Measurements from ENCODE around the gene BICRAL. TPM values are rescaled to one million over a fixed set of nuclear protein-coding genes. Genes with fewer than 3 reads are reported as not detected.

The BICRAL gene
- total and polyA plus RNA-seq, 9 of the 15 experiments (the other 6 are each of a cell fraction or from before 2014, with no cell fraction given): 1.2 to 11.9 (median 5.6) TPM

DNA sequence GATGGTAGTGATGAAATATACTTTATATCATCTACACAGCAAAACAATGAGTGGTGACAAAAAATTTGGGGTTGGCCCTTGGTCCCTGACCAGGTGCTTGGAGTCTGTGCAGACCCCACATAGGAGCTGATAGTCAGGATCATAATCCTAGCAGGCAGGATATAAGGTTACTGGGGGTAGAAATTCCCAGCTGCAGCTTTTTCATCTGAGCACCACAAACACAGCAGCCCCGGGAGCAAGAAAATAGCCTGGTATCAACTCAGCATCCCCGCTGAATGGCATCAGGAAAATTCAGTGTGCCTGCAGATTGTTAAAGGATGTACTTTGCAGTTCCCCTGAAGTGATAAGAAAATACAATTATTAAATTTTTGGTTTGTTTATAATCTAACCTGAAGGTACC lies 69.7 kb downstream of the BICRAL start:
- Histone ChIP-seq H3K9ac (ENCODE audit: insufficient read depth in 1 of 2, low read depth in 2 of 2, low read length in 2 of 2) (no peak overlapping the region), H3K9me3 (replicated peaks; ENCODE audit: control insufficient read depth, insufficient read depth, low read depth, low read length) (no peaks in the 10 kb centered on the region), H2AFZ (ENCODE audit: low read depth, low read length) (no peak overlapping the region), H3K27ac (ENCODE audit: extremely low read depth, low read depth, low read length) (no peak overlapping the region), H3K4me2 (ENCODE audit: insufficient read depth, low read length) (no peak overlapping the region), H3K36me3 (ENCODE audit: control insufficient read depth, insufficient read depth, low read length) (peaks cover 26% of the 10 kb centered on the region; the same call in 1 of the 3 replicates), H3K4me3 (no peak overlapping the region), H3K4me1 (replicated peaks in 1 of 2; ENCODE audit: control insufficient read depth in 2 of 2, insufficient read depth in 2 of 2, low read length in 2 of 2) (no peaks in the 10 kb centered on the region), H3K9me1 (ENCODE audit: control insufficient read depth, insufficient read depth, low read length) (no peaks in the 10 kb centered on the region), H4K20me1 (replicated peaks; ENCODE audit: control insufficient read depth, insufficient read depth, low read length) (no peaks in the 10 kb centered on the region), H3K79me2 (ENCODE audit: control insufficient read depth, insufficient read depth, low read length) (no peaks in the 10 kb centered on the region), H3K27me3 (ENCODE audit: control insufficient read depth in 2 of 2, insufficient read depth in 2 of 2, low read length in 2 of 2) (no peaks in the 10 kb centered on the region)
- in situ Hi-C loops (cut with MboI): no loop called here
- DNase-seq (ENCODE audit: extremely low read depth in 1 of 4, low spot score in 3 of 4) (no peak), ATAC-seq (no peak), FAIRE-seq (no peak)
- ChIA-PET POLR2A (interaction anchor here (1.0 kb wide), 1 partner anchor 20 kb away, joined by 3 read pairs; no protein-coding TSS in a partner anchor), CTCF (ENCODE audit: low intra/inter-chr PET ratio) (no interaction called here)
- WGBS (ENCODE audit: insufficient coverage, low coverage, missing lambda C conversion rate): 95% methylated on average over 2 of the region's 2 CpGs
- intact Hi-C loops (cut with micrococcal nuclease): no loop called here
- no TSS peak for BruUV-seq (replicated peaks)
- TF ChIP-seq, protein P1, sequence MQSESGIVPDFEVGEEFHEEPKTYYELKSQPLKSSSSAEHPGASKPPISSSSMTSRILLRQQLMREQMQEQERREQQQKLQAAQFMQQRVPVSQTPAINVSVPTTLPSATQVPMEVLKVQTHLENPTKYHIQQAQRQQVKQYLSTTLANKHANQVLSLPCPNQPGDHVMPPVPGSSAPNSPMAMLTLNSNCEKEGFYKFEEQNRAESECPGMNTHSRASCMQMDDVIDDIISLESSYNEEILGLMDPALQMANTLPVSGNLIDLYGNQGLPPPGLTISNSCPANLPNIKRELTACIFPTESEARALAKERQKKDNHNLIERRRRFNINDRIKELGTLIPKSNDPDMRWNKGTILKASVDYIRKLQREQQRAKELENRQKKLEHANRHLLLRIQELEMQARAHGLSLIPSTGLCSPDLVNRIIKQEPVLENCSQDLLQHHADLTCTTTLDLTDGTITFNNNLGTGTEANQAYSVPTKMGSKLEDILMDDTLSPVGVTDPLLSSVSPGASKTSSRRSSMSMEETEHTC (IDR thresholded peaks at IDR 0.05): no peak
- TF ChIP-seq TEAD1 (CRISPR knock-in tag; IDR thresholded peaks at IDR 0.05) (no peak), ZNF239 (CRISPR knock-in tag; IDR thresholded peaks at IDR 0.05) (no peak), NR3C1 (CRISPR knock-in tag; IDR thresholded peaks at IDR 0.05) (no peak), POU5F1 (IDR thresholded peaks at IDR 0.05; ENCODE audit: borderline replicate concordance, low read depth, low read length, partially characterized antibody) (no peak), ZNF347 (CRISPR knock-in tag; IDR thresholded peaks at IDR 0.05; ENCODE audit: low read depth) (no peak), SIRT6 (IDR thresholded peaks at IDR 0.05; ENCODE audit: low read depth, low read length) (no peak), SNRNP70 (optimal IDR thresholded peaks at IDR 0.05; ENCODE audit: low read depth, low read length) (no peak), ZBTB17 (CRISPR knock-in tag; IDR thresholded peaks at IDR 0.05) (no peak), JUNB (CRISPR knock-in tag; conservative IDR thresholded peaks at IDR 0.05) (no peak), ZBTB8A (IDR thresholded peaks at IDR 0.05; ENCODE audit: partially characterized antibody) (no peak), RNF2 (IDR thresholded peaks at IDR 0.05) (no peak), ZNF76 (CRISPR knock-in tag; IDR thresholded peaks at IDR 0.05; ENCODE audit: borderline replicate concordance) (no peak), PCBP2 (IDR thresholded peaks at IDR 0.05; ENCODE audit: low read depth, low read length, poor library complexity, severe bottlenecking) (no peak), FOSL1 (tag; conservative IDR thresholded peaks at IDR 0.05) (no peak)
- TF ChIP-seq, protein P2, sequence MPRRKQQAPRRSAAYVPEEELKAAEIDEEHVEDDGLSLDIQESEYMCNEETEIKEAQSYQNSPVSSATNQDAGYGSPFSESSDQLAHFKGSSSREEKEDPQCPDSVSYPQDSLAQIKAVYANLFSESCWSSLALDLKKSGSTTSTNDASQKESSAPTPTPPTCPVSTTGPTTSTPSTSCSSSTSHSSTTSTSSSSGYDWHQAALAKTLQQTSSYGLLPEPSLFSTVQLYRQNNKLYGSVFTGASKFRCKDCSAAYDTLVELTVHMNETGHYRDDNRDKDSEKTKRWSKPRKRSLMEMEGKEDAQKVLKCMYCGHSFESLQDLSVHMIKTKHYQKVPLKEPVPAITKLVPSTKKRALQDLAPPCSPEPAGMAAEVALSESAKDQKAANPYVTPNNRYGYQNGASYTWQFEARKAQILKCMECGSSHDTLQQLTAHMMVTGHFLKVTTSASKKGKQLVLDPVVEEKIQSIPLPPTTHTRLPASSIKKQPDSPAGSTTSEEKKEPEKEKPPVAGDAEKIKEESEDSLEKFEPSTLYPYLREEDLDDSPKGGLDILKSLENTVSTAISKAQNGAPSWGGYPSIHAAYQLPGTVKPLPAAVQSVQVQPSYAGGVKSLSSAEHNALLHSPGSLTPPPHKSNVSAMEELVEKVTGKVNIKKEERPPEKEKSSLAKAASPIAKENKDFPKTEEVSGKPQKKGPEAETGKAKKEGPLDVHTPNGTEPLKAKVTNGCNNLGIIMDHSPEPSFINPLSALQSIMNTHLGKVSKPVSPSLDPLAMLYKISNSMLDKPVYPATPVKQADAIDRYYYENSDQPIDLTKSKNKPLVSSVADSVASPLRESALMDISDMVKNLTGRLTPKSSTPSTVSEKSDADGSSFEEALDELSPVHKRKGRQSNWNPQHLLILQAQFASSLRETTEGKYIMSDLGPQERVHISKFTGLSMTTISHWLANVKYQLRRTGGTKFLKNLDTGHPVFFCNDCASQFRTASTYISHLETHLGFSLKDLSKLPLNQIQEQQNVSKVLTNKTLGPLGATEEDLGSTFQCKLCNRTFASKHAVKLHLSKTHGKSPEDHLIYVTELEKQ (CRISPR knock-in tag; IDR thresholded peaks at IDR 0.05): no peak

Data from K562 (cell line).